ENCODE results near the gene APOBEC3A. TPM values are rescaled to one million over a fixed set of nuclear protein-coding genes. Genes with fewer than 3 reads are reported as not detected.

The APOBEC3A gene
- total and polyA plus RNA-seq, 10 of the 15 experiments (the other 5 are each of a cell fraction or from before 2014, with no cell fraction given): 0.20 TPM; not detected in 9

GRCh38 chr22:38963872-38964271, 6.5 kb downstream of the APOBEC3A start:
- ChIA-PET POLR2A (no interaction called here), CTCF (interaction anchor here (1.1 kb wide), 1 partner anchor 39 kb away, joined by 5 read pairs; no protein-coding TSS in a partner anchor), RAD21 (ENCODE audit: unreplicated experiment) (no interaction called here), SMC1A (ENCODE audit: uncharacterized antibody, unreplicated experiment) (no interaction called here)
- no TSS peak for BruUV-seq (replicated peaks)
- no peaks in the 10 kb centered on the region for H3K27me3 ChIP-seq (replicated peaks in 1 of 2; ENCODE audit: control insufficient read depth in 2 of 2, insufficient read depth in 2 of 2, low read length in 1 of 2)
- H2AFZ ChIP-seq (ENCODE audit: control insufficient read depth, low read depth, low read length): no peak overlapping the region
- peaks cover 9% of the 10 kb centered on the region for H3K4me1 ChIP-seq (ENCODE audit: control insufficient read depth, insufficient read depth, low read length)
- no peak overlapping the region for H3K4me2 ChIP-seq (ENCODE audit: control insufficient read depth, insufficient read depth)
- H3K4me3 ChIP-seq: no peak overlapping the region
- whole genome bisulfite sequencing (ENCODE audit: insufficient coverage, insufficient replicate concordance, low lambda C conversion rate, missing lambda C conversion rate): 53% methylated on average over 9 of the region's 9 CpGs
- H4K20me1 ChIP-seq (ENCODE audit: control insufficient read depth, insufficient read depth): no peaks in the 10 kb centered on the region
- intact Hi-C loops (cut with micrococcal nuclease; ENCODE audit: unreplicated experiment): no loop called here
- in situ Hi-C loops (cut with MboI): no loop called here
- H3K27ac ChIP-seq (ENCODE audit: control insufficient read depth, insufficient read depth): no peak overlapping the region
- H3K9ac ChIP-seq (ENCODE audit: control insufficient read depth, insufficient read depth, low read length): no peak overlapping the region
- H3K79me2 ChIP-seq (ENCODE audit: control insufficient read depth, insufficient read depth, low read length): no peaks in the 10 kb centered on the region
- no peak for FAIRE-seq
- ATAC-seq: peak; percentile 20; the same call in 2 of the 3 replicates
- H3K9me3 ChIP-seq (replicated peaks; ENCODE audit: control insufficient read depth, insufficient read depth, low read length): no peaks in the 10 kb centered on the region
- no peak for DNase-seq (ENCODE audit: low read depth, low spot score)
- H3K36me3 ChIP-seq (ENCODE audit: control insufficient read depth in 2 of 2, insufficient read depth in 2 of 2, low read length in 1 of 2): no peaks in the 10 kb centered on the region
- no peak for TF ChIP-seq CBX5 (IDR thresholded peaks at IDR 0.05; ENCODE audit: low read depth)
- TF ChIP-seq SUZ12 (IDR thresholded peaks at IDR 0.05; ENCODE audit: unreplicated experiment): no peak
- no peak for TF ChIP-seq ZBTB4 (CRISPR knock-in tag; IDR thresholded peaks at IDR 0.05)
- no peak for TF ChIP-seq NKRF (conservative IDR thresholded peaks at IDR 0.05)
- TF ChIP-seq PML (IDR thresholded peaks at IDR 0.05; ENCODE audit: low read length): no peak
- TF ChIP-seq NFYA (IDR thresholded peaks at IDR 0.05; ENCODE audit: borderline replicate concordance, low read depth, low read length): no peak
- TF ChIP-seq NBN (IDR thresholded peaks at IDR 0.05): no peak
- no peak for TF ChIP-seq EGR1 (IDR thresholded peaks at IDR 0.05; ENCODE audit: borderline replicate concordance in 1 of 2, low read depth in 2 of 2, low read length in 2 of 2)
- no peak for TF ChIP-seq CEBPZ (IDR thresholded peaks at IDR 0.05; ENCODE audit: low read depth, low read length)
- no peak for TF ChIP-seq POLR2A (IDR thresholded peaks at IDR 0.05; ENCODE audit: low read depth, low read length)
- no peak for TF ChIP-seq SKIL (IDR thresholded peaks at IDR 0.05; ENCODE audit: low read depth, poor library complexity, severe bottlenecking)
- no peak for TF ChIP-seq KLF5 (IDR thresholded peaks at IDR 0.05; ENCODE audit: partially characterized antibody)
